Stomach (tissue), 4 donors: ENCODE measurements around the gene IGSF21.

Experiments
- EP300 ChIP-seq: sonication (generic); formaldehyde crosslinking; IDR thresholded peaks from one replicate; pipeline ENCODE4 v1.6.1; 2017; ENCODE audit warnings: antibody characterized with exemption
- POLR2A ChIP-seq, 4 donors: fragments of 450-650 bp; IDR thresholded peaks; one replicate each; pipeline ENCODE4 v1.6.1; 2016; ENCODE audit warnings: antibody characterized with exemption in 4 of 4, control low read depth in 2 of 4, mild to moderate bottlenecking in 1 of 4, moderate library complexity in 1 of 4
- POLR2AphosphoS5 ChIP-seq, 3 donors: sonication (generic); formaldehyde crosslinking; IDR thresholded peaks; one replicate each; pipeline ENCODE4 v1.6.1; 2016; ENCODE audit warnings: antibody characterized with exemption in 3 of 3
- TF ChIP-seq, protein P1 (sequence below), 7 experiments: fragments of 450-650 bp in 4 of 7; fragments of 200-600 bp in 3 of 7; sonication (generic) in 3 of 7; IDR thresholded peaks; one replicate each; pipeline ENCODE4 v1.5.1; 2016 to 2019; ENCODE audit warnings: antibody characterized with exemption in 7 of 7, control low read depth in 2 of 7, mild to moderate bottlenecking in 1 of 7

DNA sequence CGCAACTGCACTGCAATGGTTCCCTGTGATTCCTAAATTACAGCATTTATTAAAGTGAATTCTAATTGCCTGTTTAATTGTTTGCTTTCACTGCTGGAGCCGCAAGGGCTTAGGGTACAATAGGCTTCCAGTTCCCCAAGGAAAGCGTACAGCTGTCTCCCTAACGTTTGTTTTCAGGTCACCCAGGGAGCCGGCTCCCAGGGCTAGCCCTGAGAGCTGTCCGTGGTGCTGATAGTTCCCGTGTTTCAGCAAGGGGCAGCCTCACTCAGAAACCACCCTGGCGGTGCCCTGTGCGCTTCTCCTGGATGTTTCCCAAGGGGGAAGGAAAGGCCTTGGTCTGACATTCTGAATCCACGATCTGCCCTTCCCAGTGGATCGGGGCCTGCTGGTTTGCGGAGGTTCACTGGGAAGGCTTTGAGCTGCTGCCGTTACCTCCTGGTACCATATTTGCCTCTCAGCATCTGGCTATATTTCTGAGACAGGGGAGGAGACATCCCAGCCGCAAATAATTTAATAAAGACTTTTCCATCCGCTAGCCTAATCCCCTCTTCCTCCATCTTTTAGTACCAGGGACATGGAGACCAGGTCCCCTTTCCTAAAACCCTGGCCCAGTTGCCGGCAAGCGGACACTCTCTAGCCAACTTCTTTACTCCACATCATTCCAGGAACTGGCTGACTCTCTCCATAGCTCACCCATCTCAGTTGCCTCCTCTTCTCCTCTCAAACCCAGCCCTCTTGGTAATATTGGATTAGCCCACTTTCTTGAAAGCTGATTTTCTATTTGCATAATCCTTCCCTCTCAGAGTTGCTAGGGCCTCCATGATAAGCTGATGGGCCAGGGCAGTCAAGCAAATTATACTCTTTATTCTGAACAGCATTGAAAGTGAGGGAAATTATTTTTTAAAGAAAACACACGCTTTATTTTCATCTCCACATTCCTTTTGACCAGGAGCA, 149.0 kb downstream of the IGSF21 start:
- TF ChIP-seq, protein P1, sequence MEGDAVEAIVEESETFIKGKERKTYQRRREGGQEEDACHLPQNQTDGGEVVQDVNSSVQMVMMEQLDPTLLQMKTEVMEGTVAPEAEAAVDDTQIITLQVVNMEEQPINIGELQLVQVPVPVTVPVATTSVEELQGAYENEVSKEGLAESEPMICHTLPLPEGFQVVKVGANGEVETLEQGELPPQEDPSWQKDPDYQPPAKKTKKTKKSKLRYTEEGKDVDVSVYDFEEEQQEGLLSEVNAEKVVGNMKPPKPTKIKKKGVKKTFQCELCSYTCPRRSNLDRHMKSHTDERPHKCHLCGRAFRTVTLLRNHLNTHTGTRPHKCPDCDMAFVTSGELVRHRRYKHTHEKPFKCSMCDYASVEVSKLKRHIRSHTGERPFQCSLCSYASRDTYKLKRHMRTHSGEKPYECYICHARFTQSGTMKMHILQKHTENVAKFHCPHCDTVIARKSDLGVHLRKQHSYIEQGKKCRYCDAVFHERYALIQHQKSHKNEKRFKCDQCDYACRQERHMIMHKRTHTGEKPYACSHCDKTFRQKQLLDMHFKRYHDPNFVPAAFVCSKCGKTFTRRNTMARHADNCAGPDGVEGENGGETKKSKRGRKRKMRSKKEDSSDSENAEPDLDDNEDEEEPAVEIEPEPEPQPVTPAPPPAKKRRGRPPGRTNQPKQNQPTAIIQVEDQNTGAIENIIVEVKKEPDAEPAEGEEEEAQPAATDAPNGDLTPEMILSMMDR (IDR thresholded peaks at IDR 0.05): no peak
- TF ChIP-seq EP300: no peak
- no peak for TF ChIP-seq POLR2AphosphoS5 (IDR thresholded peaks at IDR 0.05)
- no peak for TF ChIP-seq POLR2A (IDR thresholded peaks at IDR 0.05)
